ENCODE results near the gene FNBP1.

FNBP1 gene

DNA sequence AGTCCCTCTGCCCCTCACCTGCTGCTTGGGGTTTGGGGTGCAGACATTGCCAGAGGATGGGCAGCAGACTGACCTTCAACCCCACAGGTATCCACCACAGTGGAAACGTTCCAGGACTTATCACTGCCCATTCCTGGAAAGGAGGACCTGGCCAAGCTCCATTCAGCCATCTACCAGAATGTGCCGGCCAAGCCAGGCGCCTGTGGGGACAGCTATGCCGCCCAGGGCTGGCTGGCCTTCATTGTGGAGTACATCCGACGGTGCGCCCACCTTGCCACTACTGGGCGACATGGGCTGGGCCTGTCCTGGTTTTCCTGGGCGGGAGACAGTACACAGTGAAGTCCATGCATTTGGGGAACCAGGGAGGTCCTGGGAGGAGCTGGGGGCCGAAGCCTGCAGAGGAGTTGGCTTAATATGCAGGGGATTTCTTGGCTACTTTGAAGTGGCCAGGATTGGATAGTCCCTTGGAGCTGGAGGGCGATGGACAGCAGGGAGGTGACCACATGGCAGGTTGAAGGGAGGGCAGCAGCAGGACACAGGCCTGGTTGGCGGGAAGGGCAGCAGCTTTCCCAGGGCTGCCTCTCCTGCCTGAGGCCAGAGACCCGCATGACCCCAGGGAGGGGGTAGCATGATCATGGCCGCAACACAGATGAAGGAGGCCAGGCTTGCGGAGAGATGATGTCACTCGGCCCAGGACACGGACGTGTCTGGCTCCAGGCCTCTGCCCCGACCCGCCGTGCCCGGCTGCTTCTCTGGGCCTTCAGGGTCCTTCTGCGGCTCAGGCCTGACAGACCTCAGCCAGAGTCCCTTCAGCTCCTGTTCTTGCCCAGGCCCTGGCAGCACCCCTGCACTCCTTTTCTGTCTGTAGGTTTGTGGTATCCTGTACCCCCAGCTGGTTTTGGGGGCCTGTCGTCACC, 173.1 kb downstream of the FNBP1 start:
- DNase-seq (ENCODE audit: low spot score): no peak
- Mint-ChIP-seq H3K27me3 (ENCODE audit: low read depth) (no peaks in the 10 kb centered on the region), H3K36me3 (ENCODE audit: low read depth) (peaks cover 60% of the 10 kb centered on the region), H3K4me3 (peak overlapping the region; percentile 67), H3K27ac (peak overlapping the region; percentile 88), H3K4me1 (ENCODE audit: low read depth) (peaks cover 57% of the 10 kb centered on the region), H3K9me3 (no peaks in the 10 kb centered on the region)

DNA sequence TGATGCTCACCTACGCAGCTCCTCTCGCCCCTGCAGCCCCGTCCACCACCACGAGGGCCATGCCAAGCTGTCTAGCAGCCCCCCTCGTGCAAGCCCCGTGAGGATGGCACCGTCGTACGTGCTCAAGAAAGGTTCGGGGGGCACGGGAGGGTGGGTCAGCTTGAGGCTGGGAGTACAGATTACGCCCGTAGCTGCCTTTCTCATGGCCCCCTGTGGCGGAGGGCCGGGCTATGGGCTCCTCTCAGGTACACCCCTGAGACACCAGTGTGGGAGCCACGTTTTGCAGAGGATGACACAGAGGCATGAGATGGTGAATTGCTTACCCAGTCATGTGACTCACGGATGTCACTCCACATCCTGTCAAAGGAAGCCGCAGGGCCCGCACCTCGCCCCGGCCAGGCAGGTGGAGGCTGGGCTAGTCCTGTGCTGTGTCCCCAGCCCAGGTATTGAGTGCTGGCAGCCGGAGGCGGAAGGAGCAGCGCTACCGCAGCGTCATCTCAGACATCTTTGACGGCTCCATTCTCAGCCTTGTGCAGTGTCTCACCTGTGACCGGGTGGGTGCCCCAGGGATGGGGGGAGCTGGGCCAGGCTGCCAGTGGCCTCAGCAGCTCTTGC, 174.0 kb downstream of the FNBP1 start:
- H3K9me3 Mint-ChIP-seq: no peaks in the 10 kb centered on the region
- DNase-seq (ENCODE audit: low spot score): peak; percentile 82
- peak overlapping the region; percentile 67 for H3K4me3 Mint-ChIP-seq
- peaks cover 61% of the 10 kb centered on the region for H3K4me1 Mint-ChIP-seq (ENCODE audit: low read depth)
- no peaks in the 10 kb centered on the region for H3K27me3 Mint-ChIP-seq (ENCODE audit: low read depth)
- peak overlapping the region; percentile 88 for H3K27ac Mint-ChIP-seq
- peaks cover 57% of the 10 kb centered on the region for H3K36me3 Mint-ChIP-seq (ENCODE audit: low read depth)

DNA sequence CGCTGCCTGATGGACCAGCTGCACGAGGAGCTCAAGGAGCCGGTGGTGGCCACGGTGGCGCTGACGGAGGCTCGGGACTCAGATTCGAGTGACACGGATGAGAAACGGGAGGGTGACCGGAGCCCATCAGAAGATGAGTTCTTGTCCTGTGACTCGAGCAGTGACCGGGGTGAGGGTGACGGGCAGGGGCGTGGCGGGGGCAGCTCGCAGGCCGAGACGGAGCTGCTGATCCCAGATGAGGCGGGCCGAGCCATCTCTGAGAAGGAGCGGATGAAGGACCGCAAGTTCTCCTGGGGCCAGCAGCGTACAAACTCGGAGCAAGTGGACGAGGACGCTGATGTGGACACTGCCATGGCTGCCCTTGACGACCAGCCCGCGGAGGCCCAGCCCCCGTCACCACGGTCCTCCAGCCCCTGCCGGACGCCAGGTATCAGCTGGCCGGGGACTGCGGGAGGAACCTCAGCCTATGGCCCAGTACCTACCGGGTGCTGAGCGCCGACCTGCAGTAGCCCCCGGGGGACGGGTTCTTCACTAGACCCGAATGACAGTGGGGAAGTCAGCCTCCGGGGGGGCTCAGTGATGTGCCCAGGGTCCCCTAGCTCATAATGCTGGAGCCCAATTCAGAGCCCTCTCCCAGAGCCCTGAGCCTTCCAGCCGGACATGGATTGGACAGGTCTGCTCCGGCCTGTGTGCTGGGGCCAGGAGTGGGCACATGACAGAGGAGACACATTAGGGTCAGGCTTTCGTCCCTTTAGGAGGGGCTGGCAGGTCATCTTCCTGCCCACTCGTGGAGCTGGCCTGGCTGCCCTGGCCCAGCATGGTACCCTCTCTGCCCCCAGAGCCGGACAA, 174.7 kb downstream of the FNBP1 start:
- peaks cover 60% of the 10 kb centered on the region for H3K36me3 Mint-ChIP-seq (ENCODE audit: low read depth)
- no peaks in the 10 kb centered on the region for H3K27me3 Mint-ChIP-seq (ENCODE audit: low read depth)
- H3K27ac Mint-ChIP-seq: peak overlapping the region; percentile 93
- peaks cover 66% of the 10 kb centered on the region for H3K4me1 Mint-ChIP-seq (ENCODE audit: low read depth)
- DNase-seq (ENCODE audit: low spot score): no peak
- no peaks in the 10 kb centered on the region for H3K9me3 Mint-ChIP-seq
- peak overlapping the region; percentile 67 for H3K4me3 Mint-ChIP-seq

DNA sequence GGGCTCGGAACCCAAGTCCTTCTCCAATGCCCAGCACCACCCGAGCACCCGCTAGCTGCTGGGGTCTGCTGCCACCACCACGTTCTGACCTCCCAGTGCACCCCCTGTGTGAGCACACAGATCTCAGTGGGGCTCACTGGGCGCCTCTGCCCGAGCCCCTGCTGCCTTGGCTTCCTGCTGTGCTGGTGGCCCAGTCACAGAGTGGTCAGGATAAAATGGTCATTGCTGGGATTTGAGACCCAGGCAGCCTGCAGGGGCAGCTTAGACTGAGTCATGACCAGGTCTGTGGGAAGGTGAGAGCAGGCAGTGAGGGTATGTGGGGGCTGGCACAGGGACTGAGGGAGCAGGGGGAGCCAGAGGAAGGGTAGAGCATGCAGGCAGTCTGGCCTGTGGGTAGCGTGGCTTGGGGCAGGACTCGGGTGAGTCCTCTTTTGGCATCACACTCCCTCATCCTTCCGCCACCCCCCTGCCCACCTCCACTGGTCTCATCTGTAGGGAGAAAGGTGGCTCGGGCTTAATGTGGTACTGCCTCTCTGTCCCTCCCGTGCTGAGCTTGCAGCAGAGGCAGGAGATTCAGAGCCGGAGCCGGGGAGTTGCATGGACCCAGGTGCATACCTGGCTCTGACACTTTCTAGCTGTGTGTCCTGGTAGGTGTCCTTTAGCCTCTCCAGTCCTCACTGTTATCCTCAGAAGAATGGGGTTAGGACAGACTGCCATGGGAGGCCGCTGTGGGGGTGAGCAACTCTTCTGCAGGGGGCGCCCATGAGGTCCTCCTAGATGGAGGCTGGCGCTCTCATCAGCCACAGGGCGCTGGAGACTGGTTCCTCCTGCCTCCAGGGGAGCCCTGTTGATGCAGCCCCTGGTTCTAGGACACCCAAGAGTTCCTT, 175.6 kb downstream of the FNBP1 start:
- Mint-ChIP-seq H3K36me3 (ENCODE audit: low read depth) (peaks cover 63% of the 10 kb centered on the region), H3K4me1 (ENCODE audit: low read depth) (peaks cover 69% of the 10 kb centered on the region), H3K27ac (peak overlapping the region; percentile 93), H3K4me3 (peak overlapping the region; percentile 59), H3K9me3 (no peaks in the 10 kb centered on the region), H3K27me3 (ENCODE audit: low read depth) (no peaks in the 10 kb centered on the region)
- no peak for DNase-seq (ENCODE audit: low spot score)

DNA sequence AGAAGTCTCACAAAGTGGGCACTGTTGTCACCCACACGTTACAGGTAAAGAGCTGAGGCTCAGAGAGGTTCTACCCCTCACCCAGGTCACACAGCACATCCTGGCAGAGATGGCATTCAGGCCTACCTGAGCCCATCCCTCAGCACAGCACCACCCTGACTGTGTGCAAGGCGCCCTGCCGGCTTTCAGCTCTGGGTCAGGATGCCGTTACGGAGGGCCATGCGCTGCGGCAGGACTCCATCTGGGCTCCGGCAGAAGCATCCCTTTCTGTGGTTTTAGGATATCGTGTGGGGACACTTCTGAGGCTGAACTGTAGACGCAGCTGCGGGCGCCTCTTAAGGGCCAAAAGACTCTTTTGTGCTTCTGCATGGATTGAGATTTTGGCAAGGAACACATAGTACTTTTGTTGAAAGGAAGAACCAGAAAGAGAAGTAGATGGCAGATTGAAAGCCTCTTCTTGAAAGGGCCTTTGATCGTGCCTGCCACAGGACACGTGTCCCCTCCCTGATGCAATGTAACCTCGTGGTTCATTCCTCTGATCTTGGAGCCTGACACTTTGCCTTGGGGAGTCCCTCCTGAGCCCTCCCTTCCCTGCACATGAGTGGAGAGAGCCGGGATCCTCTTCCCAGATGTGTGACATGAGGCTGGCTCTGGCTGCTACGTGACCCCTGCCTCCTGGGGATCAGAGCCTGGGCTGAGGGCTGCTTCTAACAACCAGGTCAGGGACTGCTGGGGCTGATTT, 176.4 kb downstream of the FNBP1 start:
- Mint-ChIP-seq H3K9me3 (no peaks in the 10 kb centered on the region), H3K27me3 (ENCODE audit: low read depth) (no peaks in the 10 kb centered on the region), H3K27ac (peak overlapping the region; percentile 93), H3K4me1 (ENCODE audit: low read depth) (peaks cover 70% of the 10 kb centered on the region), H3K36me3 (ENCODE audit: low read depth) (peaks cover 64% of the 10 kb centered on the region), H3K4me3 (peak overlapping the region; percentile 63)
- no peak for DNase-seq (ENCODE audit: low spot score)

DNA sequence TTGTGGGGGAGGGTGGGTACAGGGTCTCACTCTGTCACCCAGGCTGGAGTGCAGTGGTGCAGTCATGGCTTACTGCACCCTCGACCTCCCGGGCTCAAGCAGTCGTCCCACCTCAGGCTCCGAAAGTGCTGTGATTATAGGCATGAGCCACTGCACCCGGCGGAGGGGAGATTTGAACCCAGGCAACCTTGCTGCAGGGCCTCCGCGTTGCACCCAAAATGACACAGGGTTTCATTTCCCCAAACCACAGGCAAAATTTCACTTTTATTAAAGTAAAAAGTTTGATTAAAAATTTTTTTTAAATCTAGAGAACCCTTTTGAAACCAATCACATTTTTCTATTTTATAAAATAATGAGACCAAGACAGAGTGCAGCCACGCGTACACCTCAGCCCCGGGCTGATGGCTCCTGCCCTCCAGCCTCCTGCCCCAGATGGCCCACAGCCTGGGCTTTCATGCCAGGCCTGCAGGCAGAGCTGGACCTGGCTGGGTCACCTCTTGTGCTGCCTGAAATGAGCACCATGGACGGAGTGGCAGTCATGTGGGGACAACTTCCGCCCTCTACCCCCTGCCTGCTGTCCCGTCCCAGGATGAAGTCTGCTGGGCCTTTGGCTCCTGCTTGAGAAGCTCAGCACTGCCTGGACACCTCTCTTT, 177.2 kb downstream of the FNBP1 start:
- H3K27me3 Mint-ChIP-seq (ENCODE audit: low read depth): no peaks in the 10 kb centered on the region
- peak overlapping the region; percentile 63 for H3K4me3 Mint-ChIP-seq
- DNase-seq (ENCODE audit: low spot score): no peak
- no peaks in the 10 kb centered on the region for H3K9me3 Mint-ChIP-seq
- H3K36me3 Mint-ChIP-seq (ENCODE audit: low read depth): peaks cover 65% of the 10 kb centered on the region
- peak overlapping the region; percentile 93 for H3K27ac Mint-ChIP-seq
- H3K4me1 Mint-ChIP-seq (ENCODE audit: low read depth): peaks cover 69% of the 10 kb centered on the region

DNA sequence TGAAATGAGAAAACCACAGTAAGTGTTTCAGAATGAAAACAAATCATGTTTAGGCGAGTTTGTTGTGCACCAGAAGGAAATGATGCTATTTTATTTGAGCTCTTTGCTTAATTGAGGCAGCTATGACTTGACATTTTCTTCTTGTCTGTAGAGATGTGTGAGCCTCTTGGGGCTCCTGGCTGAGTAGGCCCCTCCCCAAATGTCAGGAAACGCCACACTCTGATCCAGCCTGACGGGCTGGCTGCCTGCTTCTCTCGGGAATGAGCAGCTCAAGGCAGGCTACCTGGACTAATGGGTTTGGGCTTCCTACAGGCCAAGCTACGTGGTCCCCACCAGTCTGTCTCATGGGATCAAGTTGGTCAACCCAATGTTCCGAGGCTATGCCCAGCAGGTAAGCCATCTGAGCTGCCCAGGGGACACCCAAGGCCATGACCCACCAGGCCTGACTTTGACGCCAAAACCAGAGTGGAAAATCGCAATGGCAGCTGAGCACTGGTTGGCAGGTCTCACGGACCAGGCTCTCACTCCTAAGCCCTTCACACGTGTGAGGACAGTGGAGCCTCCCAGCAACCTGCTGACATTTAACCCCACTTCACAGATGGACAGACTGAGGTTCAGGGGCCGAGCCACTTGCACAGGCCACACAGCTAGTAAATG, 177.9 kb downstream of the FNBP1 start:
- peak overlapping the region; percentile 90 for H3K27ac Mint-ChIP-seq
- no peaks in the 10 kb centered on the region for H3K9me3 Mint-ChIP-seq
- peaks cover 63% of the 10 kb centered on the region for H3K36me3 Mint-ChIP-seq (ENCODE audit: low read depth)
- DNase-seq (ENCODE audit: low spot score): no peak
- H3K27me3 Mint-ChIP-seq (ENCODE audit: low read depth): no peaks in the 10 kb centered on the region
- H3K4me1 Mint-ChIP-seq (ENCODE audit: low read depth): peaks cover 67% of the 10 kb centered on the region
- peak overlapping the region; percentile 63 for H3K4me3 Mint-ChIP-seq

DNA sequence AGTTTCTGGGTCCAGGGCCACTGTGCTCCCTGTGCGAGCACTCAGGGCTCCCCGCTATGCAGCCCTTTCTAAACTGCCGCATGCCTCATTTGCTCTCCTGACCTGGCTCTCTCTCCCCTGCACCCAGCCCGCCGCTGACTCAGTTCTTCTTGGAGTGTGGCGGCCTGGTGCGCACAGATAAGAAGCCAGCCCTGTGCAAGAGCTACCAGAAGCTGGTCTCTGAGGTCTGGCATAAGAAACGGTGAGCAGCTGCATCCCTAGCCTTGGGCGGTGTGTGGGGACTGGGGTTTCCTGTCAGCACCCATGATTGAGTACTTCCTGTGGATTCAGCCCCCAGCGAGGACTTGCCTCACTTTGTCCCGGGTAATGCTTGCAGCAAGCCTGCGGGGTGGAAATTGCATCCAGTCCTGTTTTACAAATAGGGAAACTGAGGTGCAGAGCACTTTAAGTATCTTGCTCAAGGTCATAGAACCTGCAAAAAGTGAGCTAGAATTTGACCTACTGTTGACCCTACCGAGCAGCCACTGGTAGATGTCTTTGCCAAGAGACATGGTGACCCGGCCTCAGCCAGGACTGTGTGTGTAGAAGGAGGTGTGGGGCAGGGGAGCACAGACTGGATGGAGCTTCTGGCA, 179.8 kb downstream of the FNBP1 start:
- H3K4me1 Mint-ChIP-seq (ENCODE audit: low read depth): peaks cover 58% of the 10 kb centered on the region
- no peaks in the 10 kb centered on the region for H3K27me3 Mint-ChIP-seq (ENCODE audit: low read depth)
- H3K36me3 Mint-ChIP-seq (ENCODE audit: low read depth): peaks cover 64% of the 10 kb centered on the region
- H3K4me3 Mint-ChIP-seq: peak overlapping the region; percentile 69
- peak; percentile 86 for DNase-seq (ENCODE audit: low spot score)
- H3K27ac Mint-ChIP-seq: peak overlapping the region; percentile 84
- H3K9me3 Mint-ChIP-seq: no peaks in the 10 kb centered on the region

DNA sequence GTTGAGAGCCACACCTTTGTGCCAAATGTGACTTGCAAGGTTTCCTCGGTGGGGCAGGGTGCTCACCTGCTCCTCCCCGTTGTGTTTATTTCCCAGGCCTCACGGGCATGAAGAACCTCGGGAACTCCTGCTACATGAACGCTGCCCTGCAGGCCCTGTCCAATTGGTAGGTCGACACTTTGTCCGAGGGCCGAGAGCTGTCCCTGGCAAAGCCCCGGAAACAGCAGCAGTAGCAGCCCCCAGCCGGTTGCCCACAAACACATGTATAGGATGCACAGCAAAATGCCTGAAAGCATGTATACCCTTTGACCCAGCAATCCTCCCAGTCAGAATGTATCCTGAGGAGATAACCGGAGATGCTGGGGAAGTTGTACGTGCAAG, 181.6 kb downstream of the FNBP1 start:
- peaks cover 52% of the 10 kb centered on the region for H3K4me1 Mint-ChIP-seq (ENCODE audit: low read depth)
- H3K4me3 Mint-ChIP-seq: peak overlapping the region; percentile 61

DNA sequence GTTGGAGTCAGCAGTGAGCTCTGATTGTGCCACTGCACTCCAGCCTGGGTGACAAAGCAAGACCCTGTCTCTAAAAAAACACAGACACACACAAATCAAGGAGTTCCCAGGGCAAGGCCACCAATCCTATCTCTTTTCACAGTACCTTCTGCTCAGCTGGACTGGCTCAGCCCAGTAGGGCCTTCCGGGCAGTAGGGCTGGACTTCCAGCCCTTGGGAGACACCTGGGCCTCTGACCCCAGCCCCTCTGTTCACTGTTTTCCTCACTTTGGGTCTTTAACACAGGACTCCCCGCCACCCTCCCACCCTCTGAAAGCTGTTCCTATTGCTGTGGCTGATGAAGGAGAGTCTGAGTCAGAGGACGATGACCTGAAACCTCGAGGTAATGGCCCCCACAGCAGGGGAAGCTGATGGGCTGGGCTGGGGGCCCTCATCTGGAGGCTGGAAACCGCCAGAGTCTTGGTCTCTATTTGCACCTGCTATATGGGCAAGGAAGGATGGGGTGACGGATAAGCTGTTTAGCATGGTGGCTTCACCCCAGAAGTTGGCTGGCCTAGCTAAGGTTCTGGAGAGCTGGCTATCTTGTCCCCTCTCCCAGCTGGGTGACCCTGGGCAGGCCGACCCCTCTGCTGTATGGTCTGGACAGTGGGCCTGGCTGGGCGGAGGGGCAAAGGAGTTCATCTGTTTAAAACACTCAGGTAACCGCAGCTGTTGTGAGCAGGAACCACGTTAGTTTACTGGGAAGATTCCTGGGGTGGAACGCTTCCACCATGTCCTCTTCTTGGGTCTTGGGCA, 182.1 kb downstream of the FNBP1 start:
- H3K9me3 Mint-ChIP-seq: no peaks in the 10 kb centered on the region
- H3K27me3 Mint-ChIP-seq (ENCODE audit: low read depth): no peaks in the 10 kb centered on the region
- peak overlapping the region; percentile 81 for H3K27ac Mint-ChIP-seq
- peak; percentile 57 for DNase-seq (ENCODE audit: low spot score)
- H3K4me1 Mint-ChIP-seq (ENCODE audit: low read depth): peaks cover 50% of the 10 kb centered on the region
- peaks cover 62% of the 10 kb centered on the region for H3K36me3 Mint-ChIP-seq (ENCODE audit: low read depth)
- peak overlapping the region; percentile 55 for H3K4me3 Mint-ChIP-seq

More for the DNA sequence above, 181.6 kb downstream of the FNBP1 start:
- no peaks in the 10 kb centered on the region for H3K9me3 Mint-ChIP-seq
- peak overlapping the region; percentile 81 for H3K27ac Mint-ChIP-seq
- H3K36me3 Mint-ChIP-seq (ENCODE audit: low read depth): peaks cover 63% of the 10 kb centered on the region
- H3K27me3 Mint-ChIP-seq (ENCODE audit: low read depth): no peaks in the 10 kb centered on the region
- DNase-seq (ENCODE audit: low spot score): no peak
